Measurements from ENCODE around the gene CCDC85C.

The CCDC85C gene

DNA sequence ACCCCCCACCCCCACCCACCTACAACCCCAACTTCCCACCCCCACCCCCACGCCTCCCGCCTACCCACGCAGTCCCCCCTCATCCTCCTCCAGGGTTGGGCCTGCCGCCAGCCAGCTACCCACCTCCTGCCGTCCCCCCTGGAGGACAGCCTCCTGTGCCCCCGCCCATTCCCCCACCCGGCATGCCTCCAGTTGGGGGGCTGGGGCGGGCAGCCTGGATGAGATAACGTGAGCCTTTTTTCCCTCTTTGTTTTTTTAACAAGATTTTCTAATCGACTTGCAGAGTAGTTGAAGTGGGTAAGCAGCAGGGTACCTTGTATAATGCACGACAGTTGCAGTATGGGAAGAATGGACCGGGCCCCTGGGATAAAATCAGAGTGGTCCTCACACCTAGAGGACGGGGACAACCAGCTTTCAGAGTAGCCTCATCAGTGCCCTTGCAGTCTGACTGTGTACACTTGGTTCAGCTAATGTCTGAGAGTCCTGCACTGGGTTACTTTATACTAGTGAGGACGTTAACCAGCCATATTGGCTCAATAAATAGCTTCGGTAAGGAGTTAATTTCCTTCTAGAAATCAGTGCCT lies 93.4 kb downstream of the CCDC85C start:
- no peaks in the 10 kb centered on the region for H3K27me3 ChIP-seq (ENCODE audit: control insufficient read depth, insufficient read depth, low read length)
- H3K9ac ChIP-seq (ENCODE audit: low read length), result no peak overlapping the region
- H3K4me1 ChIP-seq (ENCODE audit: control insufficient read depth, low read depth, low read length), result no peaks in the 10 kb centered on the region
- H3K36me3 ChIP-seq (ENCODE audit: control insufficient read depth, low read depth, low read length), result peaks cover 41% of the 10 kb centered on the region
- no peaks in the 10 kb centered on the region for H3K9me3 ChIP-seq (ENCODE audit: control insufficient read depth, low read depth, low read length)
- no peak overlapping the region for H3K4me3 ChIP-seq (ENCODE audit: low read length)
- H3K27ac ChIP-seq (ENCODE audit: low read length), result no peak overlapping the region

DNA sequence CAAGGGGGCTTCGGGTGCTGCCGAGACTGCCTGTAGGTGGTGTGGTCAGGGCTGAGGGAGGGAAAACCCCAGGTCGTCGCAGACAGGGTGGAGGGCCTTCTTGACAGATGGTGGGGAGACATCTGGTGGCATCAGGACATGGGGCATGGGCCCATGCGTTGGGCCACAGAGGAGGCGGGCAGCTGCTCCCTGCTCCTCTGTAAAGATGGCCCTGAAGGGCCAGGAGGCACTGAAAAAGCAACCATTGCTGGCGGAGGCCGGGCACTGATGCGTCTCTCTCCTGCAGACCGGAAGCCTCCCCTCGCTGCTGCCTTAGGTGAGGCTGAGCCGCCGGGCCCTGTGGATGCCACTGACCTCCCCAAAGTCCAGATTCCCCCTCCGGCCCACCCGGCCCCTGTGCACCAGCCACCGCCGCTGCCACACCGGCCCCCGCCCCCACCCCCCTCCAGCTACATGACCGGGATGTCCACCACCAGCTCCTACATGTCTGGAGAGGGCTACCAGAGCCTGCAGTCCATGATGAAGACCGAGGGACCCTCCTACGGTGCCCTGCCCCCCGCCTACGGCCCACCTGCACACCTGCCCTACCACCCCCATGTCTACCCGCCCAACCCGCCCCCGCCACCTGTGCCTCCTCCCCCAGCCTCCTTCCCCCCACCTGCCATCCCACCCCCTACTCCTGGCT lies 94.0 kb downstream of the CCDC85C start:
- peaks cover 47% of the 10 kb centered on the region for H3K36me3 ChIP-seq (ENCODE audit: control insufficient read depth, low read depth, low read length)
- no peaks in the 10 kb centered on the region for H3K9me3 ChIP-seq (ENCODE audit: control insufficient read depth, low read depth, low read length)
- no peak overlapping the region for H3K4me3 ChIP-seq (ENCODE audit: low read length)
- H3K27ac ChIP-seq (ENCODE audit: low read length), result no peak overlapping the region
- H3K27me3 ChIP-seq (ENCODE audit: control insufficient read depth, insufficient read depth, low read length), result no peaks in the 10 kb centered on the region
- H3K4me1 ChIP-seq (ENCODE audit: control insufficient read depth, low read depth, low read length), result no peaks in the 10 kb centered on the region
- no peak overlapping the region for H3K9ac ChIP-seq (ENCODE audit: low read length)

DNA sequence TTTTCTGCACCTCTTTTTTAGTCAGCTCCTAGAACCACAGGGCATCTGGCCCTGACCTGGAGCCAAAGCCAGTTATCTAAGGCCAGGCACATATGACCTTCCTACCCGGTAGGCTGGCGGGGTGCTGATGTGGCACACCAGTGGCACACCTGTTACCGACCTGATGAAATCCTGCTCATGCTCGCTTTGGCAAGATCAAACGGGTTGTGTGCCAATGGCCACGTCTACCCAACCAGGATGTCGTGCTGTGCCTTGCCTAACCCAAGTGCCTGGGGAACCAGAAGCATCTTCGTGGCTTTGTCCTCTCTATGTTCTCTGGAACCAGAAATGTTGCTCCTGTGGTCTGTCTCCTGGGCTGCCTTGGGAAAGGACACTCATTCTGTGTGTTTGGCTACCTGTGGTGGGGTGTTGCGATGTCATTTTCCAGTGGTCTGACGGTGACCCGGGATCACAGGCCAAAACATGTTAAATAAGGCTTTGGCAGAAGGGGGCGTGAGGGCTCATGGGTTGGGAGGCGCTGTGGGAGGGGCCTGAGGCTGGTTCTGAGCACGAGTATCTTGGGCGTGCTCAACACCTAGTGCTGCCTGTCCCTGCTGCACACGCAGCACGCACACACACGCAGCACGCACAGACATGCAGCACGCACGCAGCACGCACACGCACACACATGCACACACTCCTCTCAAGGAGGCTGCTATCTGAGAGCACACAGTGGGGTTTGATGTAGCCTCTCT lies 94.9 kb downstream of the CCDC85C start:
- Histone ChIP-seq H3K4me3 (ENCODE audit: low read length) (no peak overlapping the region), H3K27ac (ENCODE audit: low read length) (no peak overlapping the region), H3K9ac (ENCODE audit: low read length) (no peak overlapping the region), H3K4me1 (ENCODE audit: control insufficient read depth, low read depth, low read length) (no peaks in the 10 kb centered on the region), H3K9me3 (ENCODE audit: control insufficient read depth, low read depth, low read length) (no peaks in the 10 kb centered on the region), H3K36me3 (ENCODE audit: control insufficient read depth, low read depth, low read length) (peaks cover 51% of the 10 kb centered on the region), H3K27me3 (ENCODE audit: control insufficient read depth, insufficient read depth, low read length) (no peaks in the 10 kb centered on the region)

DNA sequence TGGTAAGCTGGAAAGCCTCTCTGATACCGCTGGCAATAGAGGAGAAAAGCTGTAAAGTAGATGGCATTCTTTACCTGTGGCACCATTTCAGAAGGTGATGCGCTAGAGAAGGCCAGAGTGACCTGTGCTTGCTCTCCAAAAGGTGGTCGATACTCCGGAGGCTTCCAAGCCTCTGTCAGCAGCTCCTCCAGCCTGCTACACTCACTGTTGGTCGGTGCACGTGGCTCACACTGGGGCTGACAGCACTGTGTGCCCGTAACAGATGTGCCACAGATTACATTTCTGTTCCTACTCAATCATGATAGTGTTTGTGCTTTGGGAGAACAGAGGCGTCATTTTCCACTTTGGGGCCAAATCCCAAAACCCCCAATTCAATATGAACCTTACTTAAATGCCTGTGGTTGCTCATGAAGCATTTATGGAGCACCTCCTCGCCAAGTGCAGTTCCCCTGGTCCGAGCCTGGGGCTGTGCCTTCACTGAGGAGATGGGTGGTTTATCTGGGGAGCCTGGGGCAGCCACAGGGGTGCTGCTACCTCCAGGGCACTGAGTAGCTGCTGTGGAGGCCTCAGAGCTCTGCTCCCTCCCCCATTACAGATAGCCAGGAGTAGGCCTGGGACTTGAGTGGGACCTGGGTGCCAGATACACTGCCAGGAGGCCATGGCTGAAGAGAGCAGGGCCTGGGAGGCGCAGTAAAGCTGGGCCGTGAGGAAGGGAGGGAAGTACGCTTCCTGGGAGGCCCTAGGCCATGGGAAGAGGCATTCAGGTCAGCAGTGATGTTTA lies 96.0 kb downstream of the CCDC85C start:
- Histone ChIP-seq H3K27me3 (ENCODE audit: control insufficient read depth, insufficient read depth, low read length) (no peaks in the 10 kb centered on the region), H3K36me3 (ENCODE audit: control insufficient read depth, low read depth, low read length) (peaks cover 58% of the 10 kb centered on the region), H3K9me3 (ENCODE audit: control insufficient read depth, low read depth, low read length) (no peaks in the 10 kb centered on the region), H3K9ac (ENCODE audit: low read length) (no peak overlapping the region), H3K27ac (ENCODE audit: low read length) (no peak overlapping the region), H3K4me3 (ENCODE audit: low read length) (no peak overlapping the region), H3K4me1 (ENCODE audit: control insufficient read depth, low read depth, low read length) (peaks cover 5% of the 10 kb centered on the region)

DNA sequence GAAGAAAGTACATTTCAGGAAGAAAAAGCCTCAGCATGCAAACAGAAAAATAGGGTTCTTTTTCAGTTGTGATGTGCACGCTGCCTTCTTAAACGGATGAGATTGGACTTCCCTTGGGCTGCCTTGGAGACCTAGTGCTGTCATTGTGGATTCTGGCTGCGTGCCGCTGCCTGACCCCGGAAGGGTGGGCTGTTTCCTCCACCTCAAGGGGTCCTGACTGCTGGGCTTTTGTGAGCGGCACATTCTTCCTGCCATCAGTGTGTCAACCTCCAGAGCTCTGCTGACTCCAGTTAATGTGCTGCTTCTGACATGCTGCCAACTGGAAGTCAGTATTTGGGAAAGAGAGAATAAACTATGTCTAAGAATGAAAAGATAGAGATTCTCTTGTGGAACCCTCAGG lies 97.7 kb downstream of the CCDC85C start:
- H3K36me3 ChIP-seq (ENCODE audit: control insufficient read depth, low read depth, low read length), result peaks cover 71% of the 10 kb centered on the region
- H3K27me3 ChIP-seq (ENCODE audit: control insufficient read depth, insufficient read depth, low read length), result no peaks in the 10 kb centered on the region
- H3K27ac ChIP-seq (ENCODE audit: low read length), result no peak overlapping the region
- H3K4me3 ChIP-seq (ENCODE audit: low read length), result no peak overlapping the region
- H3K9me3 ChIP-seq (ENCODE audit: control insufficient read depth, low read depth, low read length), result no peaks in the 10 kb centered on the region
- H3K9ac ChIP-seq (ENCODE audit: low read length), result no peak overlapping the region
- H3K4me1 ChIP-seq (ENCODE audit: control insufficient read depth, low read depth, low read length), result peaks cover 5% of the 10 kb centered on the region

DNA sequence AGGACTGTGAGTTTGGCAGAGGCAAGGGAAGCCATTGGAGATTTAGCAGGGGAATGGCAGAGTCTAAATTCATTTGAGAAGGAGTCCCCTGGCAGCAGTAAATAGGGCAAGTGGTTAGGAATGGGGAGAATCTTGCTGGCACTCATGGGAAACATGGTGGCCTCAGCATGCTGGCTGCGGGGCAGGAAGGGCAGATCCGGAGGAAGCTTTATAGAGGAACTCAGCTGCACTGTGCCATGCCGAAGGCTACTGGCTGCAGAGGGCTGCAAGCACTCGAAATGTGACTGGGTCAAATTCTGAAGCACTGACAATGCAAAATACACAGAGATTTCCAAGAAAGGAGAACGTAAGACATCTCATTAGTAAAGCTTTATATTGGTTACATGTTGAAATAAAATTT lies 98.9 kb downstream of the CCDC85C start:
- Histone ChIP-seq H3K4me3 (ENCODE audit: low read length) (no peak overlapping the region), H3K9ac (ENCODE audit: low read length) (no peak overlapping the region), H3K27ac (ENCODE audit: low read length) (no peak overlapping the region), H3K9me3 (ENCODE audit: control insufficient read depth, low read depth, low read length) (no peaks in the 10 kb centered on the region), H3K27me3 (ENCODE audit: control insufficient read depth, insufficient read depth, low read length) (no peaks in the 10 kb centered on the region), H3K4me1 (ENCODE audit: control insufficient read depth, low read depth, low read length) (peaks cover 5% of the 10 kb centered on the region), H3K36me3 (ENCODE audit: control insufficient read depth, low read depth, low read length) (peaks cover 75% of the 10 kb centered on the region)

DNA sequence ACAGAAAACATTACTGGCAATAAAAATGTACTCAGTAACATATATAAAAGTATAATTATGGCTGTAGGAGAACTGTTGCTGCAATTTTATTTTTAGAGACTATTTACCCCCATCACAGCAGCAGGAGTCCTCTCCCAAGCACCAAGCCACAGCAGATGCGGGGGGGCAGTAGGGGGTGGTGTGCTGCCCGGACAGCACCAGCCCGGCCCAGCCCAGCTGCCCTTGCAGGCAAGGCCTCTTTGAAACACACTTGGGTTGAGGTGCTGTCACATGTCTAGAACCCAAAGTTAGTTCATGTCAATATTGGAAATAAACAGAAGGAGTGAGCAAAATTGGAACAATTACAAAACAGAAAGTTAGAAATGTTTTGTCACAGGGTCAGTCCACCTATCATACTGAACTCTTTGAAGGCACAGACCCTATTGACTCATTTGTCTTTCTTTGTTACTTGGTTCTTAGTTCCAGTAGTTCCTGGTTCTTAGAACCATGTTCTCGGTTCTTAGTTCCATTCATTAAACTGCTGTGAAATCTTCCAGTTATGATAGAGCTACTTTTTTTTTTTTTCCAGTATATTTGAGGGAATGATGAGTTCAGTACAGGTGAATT lies 100.1 kb downstream of the CCDC85C start:
- peaks cover 74% of the 10 kb centered on the region for H3K36me3 ChIP-seq (ENCODE audit: control insufficient read depth, low read depth, low read length)
- peaks cover 5% of the 10 kb centered on the region for H3K4me1 ChIP-seq (ENCODE audit: control insufficient read depth, low read depth, low read length)
- no peak overlapping the region for H3K27ac ChIP-seq (ENCODE audit: low read length)
- H3K9ac ChIP-seq (ENCODE audit: low read length), result no peak overlapping the region
- H3K27me3 ChIP-seq (ENCODE audit: control insufficient read depth, insufficient read depth, low read length), result no peaks in the 10 kb centered on the region
- H3K9me3 ChIP-seq (ENCODE audit: control insufficient read depth, low read depth, low read length), result no peaks in the 10 kb centered on the region
- H3K4me3 ChIP-seq (ENCODE audit: low read length), result no peak overlapping the region

DNA sequence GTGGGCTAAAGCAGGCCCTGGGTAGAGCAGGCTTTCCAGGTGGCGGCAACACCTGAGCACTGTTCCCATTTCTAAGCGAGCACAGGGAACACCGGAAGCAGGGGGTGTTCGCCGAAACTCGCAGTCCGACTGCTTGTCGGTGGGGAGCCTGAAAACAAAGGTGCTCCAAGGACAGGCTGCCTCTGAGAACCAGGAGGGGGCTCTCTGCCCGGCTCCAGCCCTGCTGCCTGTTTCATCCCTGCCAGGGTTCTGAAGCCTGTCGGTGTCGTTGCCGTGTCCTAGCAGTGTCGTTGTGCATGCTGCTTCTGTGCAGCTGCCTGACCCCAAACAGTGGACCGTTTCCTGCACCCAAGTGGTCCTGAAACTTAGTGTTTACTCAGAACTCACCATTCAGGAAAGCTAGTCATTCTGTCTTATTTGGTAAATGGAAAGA lies 101.0 kb downstream of the CCDC85C start:
- no peak overlapping the region for H3K27ac ChIP-seq (ENCODE audit: low read length)
- no peaks in the 10 kb centered on the region for H3K9me3 ChIP-seq (ENCODE audit: control insufficient read depth, low read depth, low read length)
- H3K9ac ChIP-seq (ENCODE audit: low read length), result no peak overlapping the region
- no peaks in the 10 kb centered on the region for H3K27me3 ChIP-seq (ENCODE audit: control insufficient read depth, insufficient read depth, low read length)
- peaks cover 64% of the 10 kb centered on the region for H3K36me3 ChIP-seq (ENCODE audit: control insufficient read depth, low read depth, low read length)
- no peak overlapping the region for H3K4me3 ChIP-seq (ENCODE audit: low read length)
- H3K4me1 ChIP-seq (ENCODE audit: control insufficient read depth, low read depth, low read length), result peaks cover 5% of the 10 kb centered on the region

DNA sequence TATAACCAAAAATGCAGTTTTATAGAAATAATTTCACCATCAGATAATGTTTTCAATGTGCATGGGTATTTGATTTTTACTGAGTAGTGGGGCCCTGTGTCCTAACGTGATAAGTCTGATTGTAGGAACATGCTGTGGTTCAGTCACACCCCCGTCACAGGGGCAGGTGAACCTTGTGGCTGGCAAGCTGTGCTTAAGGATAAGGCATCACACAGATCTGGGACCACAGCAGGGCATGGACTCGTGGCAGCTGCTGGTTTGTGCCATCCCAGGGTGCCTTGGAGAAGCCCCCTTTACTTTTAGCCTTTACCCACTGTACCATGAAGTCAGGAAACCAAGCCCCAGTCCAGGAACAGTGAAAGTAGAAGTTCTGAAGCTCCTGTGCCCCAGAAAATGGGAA lies 106.1 kb downstream of the CCDC85C start:
- peaks cover 64% of the 10 kb centered on the region for H3K36me3 ChIP-seq (ENCODE audit: control insufficient read depth, low read depth, low read length)
- no peaks in the 10 kb centered on the region for H3K4me1 ChIP-seq (ENCODE audit: control insufficient read depth, low read depth, low read length)
- no peaks in the 10 kb centered on the region for H3K9me3 ChIP-seq (ENCODE audit: control insufficient read depth, low read depth, low read length)
- no peak overlapping the region for H3K4me3 ChIP-seq (ENCODE audit: low read length)
- H3K27me3 ChIP-seq (ENCODE audit: control insufficient read depth, insufficient read depth, low read length), result no peaks in the 10 kb centered on the region
- no peak overlapping the region for H3K27ac ChIP-seq (ENCODE audit: low read length)
- no peak overlapping the region for H3K9ac ChIP-seq (ENCODE audit: low read length)

DNA sequence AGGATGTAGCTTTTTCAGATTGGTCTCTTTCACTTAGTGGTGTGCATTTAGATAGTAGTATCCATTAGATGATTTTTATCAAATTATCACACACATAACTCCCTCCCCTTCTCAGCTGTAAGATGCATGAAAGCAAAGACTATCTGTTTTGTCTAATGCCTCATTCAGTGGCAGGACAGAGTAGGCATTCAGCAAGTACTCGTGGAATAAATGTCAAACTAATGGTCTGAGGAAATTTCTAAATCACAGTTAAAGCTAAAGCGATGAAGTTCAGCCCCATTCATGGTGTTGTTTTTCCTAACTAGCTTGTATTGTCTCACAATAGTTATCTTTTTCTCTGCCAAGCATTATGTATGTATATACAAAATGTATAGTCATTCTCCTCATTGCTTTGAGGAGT lies 106.7 kb downstream of the CCDC85C start:
- Histone ChIP-seq H3K9ac (ENCODE audit: low read length) (no peak overlapping the region), H3K36me3 (ENCODE audit: control insufficient read depth, low read depth, low read length) (peaks cover 62% of the 10 kb centered on the region), H3K4me3 (ENCODE audit: low read length) (no peak overlapping the region), H3K27me3 (ENCODE audit: control insufficient read depth, insufficient read depth, low read length) (no peaks in the 10 kb centered on the region), H3K27ac (ENCODE audit: low read length) (no peak overlapping the region), H3K4me1 (ENCODE audit: control insufficient read depth, low read depth, low read length) (no peaks in the 10 kb centered on the region), H3K9me3 (ENCODE audit: control insufficient read depth, low read depth, low read length) (no peaks in the 10 kb centered on the region)

DNA sequence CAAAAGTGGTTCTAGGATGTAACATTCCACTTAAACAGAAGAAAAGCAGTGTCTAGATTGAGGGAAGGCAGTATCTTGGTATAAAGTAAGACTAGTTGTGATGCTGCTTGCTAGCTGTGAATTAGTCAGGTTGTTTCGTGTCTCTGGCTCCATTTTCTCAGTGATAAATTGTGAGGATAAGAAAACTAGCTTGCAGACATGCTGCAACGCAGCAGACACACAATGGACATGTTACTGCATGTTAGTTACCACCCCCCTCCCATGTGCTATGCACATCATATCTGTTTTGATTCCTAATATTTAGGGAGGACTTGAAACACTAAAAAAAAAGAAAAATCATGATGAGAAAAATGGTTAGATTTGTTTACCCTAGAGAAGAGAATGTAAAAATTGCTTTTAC lies 119.9 kb downstream of the CCDC85C start:
- no peaks in the 10 kb centered on the region for H3K27me3 ChIP-seq (ENCODE audit: control insufficient read depth, insufficient read depth, low read length)
- peaks cover 8% of the 10 kb centered on the region for H3K4me1 ChIP-seq (ENCODE audit: control insufficient read depth, low read depth, low read length)
- no peak overlapping the region for H3K9ac ChIP-seq (ENCODE audit: low read length)
- no peaks in the 10 kb centered on the region for H3K36me3 ChIP-seq (ENCODE audit: control insufficient read depth, low read depth, low read length)
- no peak overlapping the region for H3K27ac ChIP-seq (ENCODE audit: low read length)
- no peaks in the 10 kb centered on the region for H3K9me3 ChIP-seq (ENCODE audit: control insufficient read depth, low read depth, low read length)
- H3K4me3 ChIP-seq (ENCODE audit: low read length), result no peak overlapping the region
